SU-DHL-6 (cell line): ENCODE data around the gene EDDM3A.

ENCODE experiments used
- H2AFZ ChIP-seq: fragments of 200-600 bp; sonication (generic); 2 replicates; pipeline ENCODE4 v1.6.1; 2014; ENCODE audit warnings: low read depth, mild to moderate bottlenecking, moderate library complexity, mixed read lengths, antibody characterized with exemption, low read length; ENCODE audit not compliant: severe bottlenecking
- H3F3A ChIP-seq: fragments of 200-600 bp; shearing (Covaris generic); 2 replicates; pipeline ENCODE4 v1.6.0; 2016; ENCODE audit warnings: antibody characterized with exemption, mild to moderate bottlenecking; ENCODE audit not compliant: insufficient read depth
- H3K27ac ChIP-seq: fragments of 200-600 bp; sonication (generic); 2 replicates; pipeline ENCODE4 v1.5.1; 2016; ENCODE audit warnings: low read depth, mild to moderate bottlenecking, low read length, moderate library complexity, mixed read lengths
- H3K27me3 ChIP-seq: fragments of 200-600 bp; sonication (generic), shearing (Covaris generic); 2 replicates; pipeline ENCODE4 v1.6.0; 2014; ENCODE audit warnings: mild to moderate bottlenecking, low read length
- H3K36me3 ChIP-seq: fragments of 200-600 bp; sonication (generic); 2 replicates; pipeline ENCODE4 v1.6.1; 2014; ENCODE audit warnings: mild to moderate bottlenecking, low read length, mixed read lengths
- H3K4me2 ChIP-seq: fragments of 300-600, 200-600 bp; shearing (Covaris generic), sonication (generic); 2 replicates; pipeline ENCODE4 v1.6.0; 2014; ENCODE audit warnings: low read length, low read depth, mild to moderate bottlenecking; ENCODE audit not compliant: poor library complexity, severe bottlenecking
- H3K4me3 ChIP-seq: fragments of 200-600 bp; sonication (generic); 2 replicates; pipeline ENCODE4 v1.5.1; 2014; ENCODE audit warnings: antibody characterized with exemption, low read length, mild to moderate bottlenecking, mixed read lengths; ENCODE audit not compliant: insufficient read depth, poor library complexity, severe bottlenecking
- H3K79me2 ChIP-seq: fragments of 200-600 bp; sonication (generic); 2 replicates; pipeline ENCODE4 v1.6.1; 2014; ENCODE audit warnings: mild to moderate bottlenecking, low read length, moderate library complexity; ENCODE audit not compliant: insufficient read depth
- H3K9ac ChIP-seq: fragments of 200-600 bp; sonication (generic); 2 replicates; pipeline ENCODE4 v1.7.0; 2014; ENCODE audit warnings: mild to moderate bottlenecking, low read length
- H3K9me2 ChIP-seq: fragments of 200-600 bp; sonication (generic); replicated peaks from 2 replicates; pipeline ENCODE4 v1.6.1; 2014; ENCODE audit warnings: low read length; ENCODE audit not compliant: insufficient read depth
- H3K9me3 ChIP-seq: fragments of 200-600 bp; sonication (generic); 2 replicates; pipeline ENCODE4 v1.6.1; 2014; ENCODE audit warnings: low read length, mixed read lengths; ENCODE audit not compliant: insufficient read depth
- H4K20me1 ChIP-seq: fragments of 200-600 bp; sonication (generic); 2 replicates; pipeline ENCODE4 v1.6.1; 2014; ENCODE audit warnings: low read depth, mild to moderate bottlenecking, antibody characterized with exemption, low read length, moderate library complexity, mixed read lengths
- EZH2phosphoT487 ChIP-seq: fragments of 200-600 bp; sonication (generic), shearing (Covaris generic); conservative IDR thresholded peaks from 2 replicates; pipeline ENCODE4 v1.6.1; 2018; ENCODE audit warnings: mild to moderate bottlenecking, antibody characterized with exemption, low read length, moderate library complexity, mixed read lengths
- TF ChIP-seq, protein P1 (sequence below): fragments of 200-600 bp; sonication (generic); IDR thresholded peaks from one replicate; pipeline ENCODE4 v1.5.1; 2017; ENCODE audit warnings: antibody characterized with exemption, mild to moderate bottlenecking, low read length, moderate library complexity; ENCODE audit not compliant: insufficient read depth, poor library complexity, severe bottlenecking

Gene EDDM3A

DNA sequence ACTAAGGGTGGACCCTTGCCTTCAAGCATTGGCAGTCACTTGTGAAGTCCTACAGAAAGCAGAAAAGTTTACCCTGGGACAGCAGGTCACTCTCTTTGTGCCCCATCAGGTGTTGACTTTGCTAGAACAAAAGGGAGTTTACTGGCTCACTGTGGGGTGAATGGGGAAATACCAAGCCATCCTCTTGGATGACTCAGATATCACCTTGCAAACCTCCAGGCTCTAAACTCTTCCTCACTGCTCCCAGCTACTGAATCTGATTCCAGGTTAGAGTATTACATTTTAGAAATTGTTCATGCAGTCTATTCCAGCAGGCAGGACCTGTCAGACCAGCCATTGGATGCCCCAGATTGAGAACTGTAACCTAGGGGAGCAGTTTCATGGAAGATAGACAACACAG is 15.3 kb downstream of the EDDM3A start:
- no peak overlapping the region for H3K9ac ChIP-seq
- no peak overlapping the region for H3K27ac ChIP-seq
- H4K20me1 ChIP-seq, result no peaks in the 10 kb centered on the region
- H3K9me2 ChIP-seq, result no peaks in the 10 kb centered on the region
- H3K36me3 ChIP-seq, result no peaks in the 10 kb centered on the region
- H3K27me3 ChIP-seq, result no peaks in the 10 kb centered on the region
- H2AFZ ChIP-seq, result no peak overlapping the region
- H3K4me3 ChIP-seq, result no peak overlapping the region
- H3K4me2 ChIP-seq, result no peak overlapping the region
- no peaks in the 10 kb centered on the region for H3K9me3 ChIP-seq
- H3K79me2 ChIP-seq, result no peaks in the 10 kb centered on the region
- no peak for TF ChIP-seq EZH2phosphoT487
- TF ChIP-seq, protein P1, sequence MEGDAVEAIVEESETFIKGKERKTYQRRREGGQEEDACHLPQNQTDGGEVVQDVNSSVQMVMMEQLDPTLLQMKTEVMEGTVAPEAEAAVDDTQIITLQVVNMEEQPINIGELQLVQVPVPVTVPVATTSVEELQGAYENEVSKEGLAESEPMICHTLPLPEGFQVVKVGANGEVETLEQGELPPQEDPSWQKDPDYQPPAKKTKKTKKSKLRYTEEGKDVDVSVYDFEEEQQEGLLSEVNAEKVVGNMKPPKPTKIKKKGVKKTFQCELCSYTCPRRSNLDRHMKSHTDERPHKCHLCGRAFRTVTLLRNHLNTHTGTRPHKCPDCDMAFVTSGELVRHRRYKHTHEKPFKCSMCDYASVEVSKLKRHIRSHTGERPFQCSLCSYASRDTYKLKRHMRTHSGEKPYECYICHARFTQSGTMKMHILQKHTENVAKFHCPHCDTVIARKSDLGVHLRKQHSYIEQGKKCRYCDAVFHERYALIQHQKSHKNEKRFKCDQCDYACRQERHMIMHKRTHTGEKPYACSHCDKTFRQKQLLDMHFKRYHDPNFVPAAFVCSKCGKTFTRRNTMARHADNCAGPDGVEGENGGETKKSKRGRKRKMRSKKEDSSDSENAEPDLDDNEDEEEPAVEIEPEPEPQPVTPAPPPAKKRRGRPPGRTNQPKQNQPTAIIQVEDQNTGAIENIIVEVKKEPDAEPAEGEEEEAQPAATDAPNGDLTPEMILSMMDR, result no peak
- H3F3A ChIP-seq, result no peaks in the 10 kb centered on the region

DNA sequence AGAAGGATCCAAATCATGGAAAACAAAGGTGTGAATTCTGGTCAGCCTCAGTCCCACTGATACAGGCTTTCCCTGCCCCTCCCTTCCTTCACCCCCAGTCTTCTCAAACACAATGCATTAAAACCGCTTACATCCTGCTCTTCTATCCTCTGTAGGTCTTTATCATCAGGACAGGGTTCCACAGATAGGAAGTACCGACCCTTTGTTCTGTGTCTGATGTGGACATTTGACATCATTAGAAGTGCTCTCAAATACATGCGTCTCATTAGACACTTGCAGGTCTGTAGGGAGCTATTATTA is 22.9 kb downstream of the EDDM3A start:
- Histone ChIP-seq H4K20me1 (no peaks in the 10 kb centered on the region), H3K27me3 (no peaks in the 10 kb centered on the region), H3F3A (no peaks in the 10 kb centered on the region), H3K36me3 (no peaks in the 10 kb centered on the region), H3K9ac (no peak overlapping the region), H3K4me2 (no peak overlapping the region), H2AFZ (no peak overlapping the region), H3K4me3 (no peak overlapping the region), H3K27ac (no peak overlapping the region), H3K9me2 (no peaks in the 10 kb centered on the region), H3K9me3 (no peaks in the 10 kb centered on the region), H3K79me2 (no peaks in the 10 kb centered on the region)
- TF ChIP-seq, protein P1, result no peak
- no peak for TF ChIP-seq EZH2phosphoT487

DNA sequence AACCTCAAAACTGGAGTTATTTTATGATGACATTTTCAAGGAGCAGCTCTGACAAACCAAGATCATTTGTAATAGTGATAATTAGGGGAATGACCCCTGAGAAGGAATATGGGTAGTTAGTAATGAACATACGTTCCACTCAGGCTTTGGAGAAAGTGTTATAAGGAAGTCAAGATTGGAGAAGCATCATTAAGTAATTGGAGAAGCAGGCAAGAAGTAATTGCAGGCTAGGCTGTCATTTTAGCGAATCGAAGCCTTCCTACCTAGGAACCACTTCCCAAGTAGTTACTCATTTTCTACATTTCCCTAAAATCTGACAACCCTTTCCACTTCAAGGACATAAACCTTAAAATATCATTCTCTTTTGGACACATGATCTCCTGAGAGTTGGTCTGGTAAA is 23.7 kb downstream of the EDDM3A start:
- Histone ChIP-seq H3K27me3 (no peaks in the 10 kb centered on the region), H3K27ac (no peak overlapping the region), H3F3A (no peaks in the 10 kb centered on the region), H3K9me3 (no peaks in the 10 kb centered on the region), H3K36me3 (no peaks in the 10 kb centered on the region), H3K9me2 (no peaks in the 10 kb centered on the region), H3K4me2 (no peak overlapping the region), H4K20me1 (no peaks in the 10 kb centered on the region), H3K9ac (no peak overlapping the region), H3K79me2 (no peaks in the 10 kb centered on the region), H3K4me3 (no peak overlapping the region), H2AFZ (no peak overlapping the region)
- no peak for TF ChIP-seq EZH2phosphoT487
- TF ChIP-seq, protein P1, result no peak

DNA sequence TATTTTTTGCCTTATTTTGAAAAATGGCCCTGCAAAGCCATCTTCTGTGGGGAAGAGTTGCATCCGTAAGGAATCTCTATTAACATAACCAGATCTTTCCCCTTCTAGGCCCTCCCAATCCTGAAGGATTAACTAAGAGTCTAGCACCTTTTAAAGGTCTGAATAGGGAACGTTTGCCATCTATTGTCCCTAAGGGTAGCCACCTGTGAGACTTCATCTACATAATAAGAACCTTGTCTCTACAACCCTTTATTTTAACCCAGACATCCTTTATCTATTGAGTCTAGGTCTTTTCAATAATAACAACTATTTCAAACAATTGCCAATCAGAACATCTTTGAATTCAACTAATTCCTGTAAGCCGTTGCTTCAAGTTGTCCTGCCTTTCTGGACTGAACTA is 27.0 kb downstream of the EDDM3A start:
- Histone ChIP-seq H4K20me1 (no peaks in the 10 kb centered on the region), H3K27me3 (no peaks in the 10 kb centered on the region), H3K4me3 (no peak overlapping the region), H2AFZ (no peak overlapping the region), H3K27ac (no peak overlapping the region), H3K9ac (no peak overlapping the region), H3K79me2 (no peaks in the 10 kb centered on the region), H3K4me2 (no peak overlapping the region), H3K9me2 (no peaks in the 10 kb centered on the region), H3F3A (no peaks in the 10 kb centered on the region), H3K9me3 (no peaks in the 10 kb centered on the region), H3K36me3 (no peaks in the 10 kb centered on the region)
- TF ChIP-seq EZH2phosphoT487, result no peak
- TF ChIP-seq, protein P1, result no peak
